ENCODE results near the gene GPRC5B. TPM values are rescaled to one million over a fixed set of nuclear protein-coding genes. Genes with fewer than 3 reads are reported as not detected.

GPRC5B gene
- total RNA-seq, 1 experiment from 2014 or later = 38.2 TPM

GRCh38 chr16:19907161-19907992, 22.7 kb upstream of the GPRC5B start:
- DNase-seq (ENCODE audit: low read depth, low spot score) = peak; percentile 77
- in situ Hi-C loops (cut with HindIII; ENCODE audit: low pct_unique_long_range_greater_than_20kb, low sequenced_read_pairs) = no loop called here

- DNase-seq (ENCODE audit: low read depth, low spot score) = no peak
- in situ Hi-C loops (cut with HindIII; ENCODE audit: low pct_unique_long_range_greater_than_20kb, low sequenced_read_pairs) = no loop called here
Observed at GRCh38 chr16:19901164-19901563, 16.5 kb upstream of the GPRC5B start.

- no peak for DNase-seq (ENCODE audit: low read depth, low spot score)
- in situ Hi-C loops (cut with HindIII; ENCODE audit: low pct_unique_long_range_greater_than_20kb, low sequenced_read_pairs) = no loop called here
Observed at GRCh38 chr16:19899605-19899955, 14.9 kb upstream of the GPRC5B start.

- DNase-seq (ENCODE audit: low read depth, low spot score) = peak; percentile 76
- in situ Hi-C loops (cut with HindIII; ENCODE audit: low pct_unique_long_range_greater_than_20kb, low sequenced_read_pairs) = no loop called here
Observed at GRCh38 chr16:19898924-19899604, 14.4 kb upstream of the GPRC5B start.

- no peak for DNase-seq (ENCODE audit: low read depth, low spot score)
Observed at GRCh38 chr16:19898166-19898565, 13.5 kb upstream of the GPRC5B start.

GRCh38 chr16:19896951-19897350, 12.3 kb upstream of the GPRC5B start:
- in situ Hi-C loops (cut with HindIII; ENCODE audit: low pct_unique_long_range_greater_than_20kb, low sequenced_read_pairs) = no loop called here
- no peak for DNase-seq (ENCODE audit: low read depth, low spot score)

More at GRCh38 chr16:19898166-19898565, 13.5 kb upstream of the GPRC5B start:
- in situ Hi-C loops (cut with HindIII; ENCODE audit: low pct_unique_long_range_greater_than_20kb, low sequenced_read_pairs) = no loop called here

- no peak for DNase-seq (ENCODE audit: low read depth, low spot score)
- in situ Hi-C loops (cut with HindIII; ENCODE audit: low pct_unique_long_range_greater_than_20kb, low sequenced_read_pairs) = no loop called here
Observed at GRCh38 chr16:19894586-19894985, 9.9 kb upstream of the GPRC5B start.

GRCh38 chr16:19892902-19893301, 8.3 kb upstream of the GPRC5B start:
- no peak for DNase-seq (ENCODE audit: low read depth, low spot score)
- in situ Hi-C loops (cut with HindIII; ENCODE audit: low pct_unique_long_range_greater_than_20kb, low sequenced_read_pairs) = no loop called here

GRCh38 chr16:19890901-19891300, 6.3 kb upstream of the GPRC5B start:
- in situ Hi-C loops (cut with HindIII; ENCODE audit: low pct_unique_long_range_greater_than_20kb, low sequenced_read_pairs) = no loop called here
- DNase-seq (ENCODE audit: low read depth, low spot score) = no peak

- no peak for DNase-seq (ENCODE audit: low read depth, low spot score)
- in situ Hi-C loops (cut with HindIII; ENCODE audit: low pct_unique_long_range_greater_than_20kb, low sequenced_read_pairs) = no loop called here
Observed at GRCh38 chr16:19888834-19889233, 4.2 kb upstream of the GPRC5B start.

GRCh38 chr16:19886073-19886941, 1.7 kb upstream of the GPRC5B start:
- DNase-seq (ENCODE audit: low read depth, low spot score) = peak; percentile 87
- in situ Hi-C loops (cut with HindIII; ENCODE audit: low pct_unique_long_range_greater_than_20kb, low sequenced_read_pairs) = no loop called here

GRCh38 chr16:19885451-19886072, 914 bp upstream of the GPRC5B start:
- in situ Hi-C loops (cut with HindIII; ENCODE audit: low pct_unique_long_range_greater_than_20kb, low sequenced_read_pairs) = no loop called here
- no peak for DNase-seq (ENCODE audit: low read depth, low spot score)

GRCh38 chr16:19883966-19884485, 622 bp downstream of the GPRC5B start:
- DNase-seq (ENCODE audit: low read depth, low spot score) = no peak
- in situ Hi-C loops (cut with HindIII; ENCODE audit: low pct_unique_long_range_greater_than_20kb, low sequenced_read_pairs) = no loop called here

GRCh38 chr16:19883296-19883965, 1.2 kb downstream of the GPRC5B start:
- DNase-seq (ENCODE audit: low read depth, low spot score) = peak; percentile 40

GRCh38 chr16:19882646-19883045, 2.0 kb downstream of the GPRC5B start:
- DNase-seq (ENCODE audit: low read depth, low spot score) = no peak
- in situ Hi-C loops (cut with HindIII; ENCODE audit: low pct_unique_long_range_greater_than_20kb, low sequenced_read_pairs) = no loop called here

More at GRCh38 chr16:19883296-19883965, 1.2 kb downstream of the GPRC5B start:
- in situ Hi-C loops (cut with HindIII; ENCODE audit: low pct_unique_long_range_greater_than_20kb, low sequenced_read_pairs) = no loop called here

GRCh38 chr16:19882186-19882585, 2.5 kb downstream of the GPRC5B start:
- no peak for DNase-seq (ENCODE audit: low read depth, low spot score)
- in situ Hi-C loops (cut with HindIII; ENCODE audit: low pct_unique_long_range_greater_than_20kb, low sequenced_read_pairs) = no loop called here

GRCh38 chr16:19881783-19882182, 2.9 kb downstream of the GPRC5B start:
- DNase-seq (ENCODE audit: low read depth, low spot score) = no peak
- in situ Hi-C loops (cut with HindIII; ENCODE audit: low pct_unique_long_range_greater_than_20kb, low sequenced_read_pairs) = no loop called here

Data from SK-MEL-5 (cell line).